ENCODE measurements around the gene TVP23B.
"Not testable (repeated sequence)": the region's sequence is repeated elsewhere in the genome, so short reads cannot be mapped to it uniquely, and the experiment has no call there.

TVP23B gene

GRCh38 chr17:18791402-18791801, 10.4 kb downstream of the TVP23B start:
- not testable (repeated sequence) for DNase-seq (ENCODE audit: low read depth in 2 of 2)

- not testable (repeated sequence) for DNase-seq (ENCODE audit: low read depth in 2 of 2)
Observed at GRCh38 chr17:18794841-18795240, 13.9 kb downstream of the TVP23B start.

GRCh38 chr17:18796887-18797286, 15.9 kb downstream of the TVP23B start:
- not testable (repeated sequence) for DNase-seq (ENCODE audit: low read depth in 2 of 2)

GRCh38 chr17:18803458-18804245, 22.7 kb downstream of the TVP23B start:
- not testable (repeated sequence) for DNase-seq (ENCODE audit: low read depth in 2 of 2)

- DNase-seq (ENCODE audit: low read depth in 2 of 2): not testable (repeated sequence)
Observed at GRCh38 chr17:18815924-18816323, 34.9 kb downstream of the TVP23B start.

- DNase-seq (ENCODE audit: low read depth in 2 of 2): peak in 1 of 2 donors; percentile 35
Observed at GRCh38 chr17:18816489-18817371, 35.7 kb downstream of the TVP23B start.

GRCh38 chr17:18821430-18821829, 40.4 kb downstream of the TVP23B start:
- DNase-seq (ENCODE audit: low read depth in 2 of 2): not testable (repeated sequence)

GRCh38 chr17:18827613-18828012, 46.6 kb downstream of the TVP23B start:
- not testable (repeated sequence) for DNase-seq (ENCODE audit: low read depth in 2 of 2)

- no peak for DNase-seq (ENCODE audit: low read depth in 2 of 2)
Observed at GRCh38 chr17:18848501-18848900, 67.5 kb downstream of the TVP23B start.

- no peak for DNase-seq (ENCODE audit: low read depth in 2 of 2)
Observed at GRCh38 chr17:18850679-18851078, 69.7 kb downstream of the TVP23B start.

- no peak for DNase-seq (ENCODE audit: low read depth in 2 of 2)
Observed at GRCh38 chr17:18851201-18851600, 70.2 kb downstream of the TVP23B start.

GRCh38 chr17:18854956-18855355, 74.0 kb downstream of the TVP23B start:
- no peak for DNase-seq (ENCODE audit: low read depth in 2 of 2)

GRCh38 chr17:18855831-18856569, 75.0 kb downstream of the TVP23B start:
- DNase-seq (ENCODE audit: low read depth in 2 of 2): peak; percentile 65 to 79
